HG03469 (cell line): ENCODE results near the gene PTPRK.

Source experiments
- ATAC-seq: cut with Tn5 transposase; IDR thresholded peaks from one replicate; pipeline ENCODE4 v1.9.1; 2021; ENCODE audit warnings: mild to moderate bottlenecking, moderate library complexity, moderate number of reproducible peaks; ENCODE audit not compliant: unreplicated experiment

The PTPRK gene

DNA sequence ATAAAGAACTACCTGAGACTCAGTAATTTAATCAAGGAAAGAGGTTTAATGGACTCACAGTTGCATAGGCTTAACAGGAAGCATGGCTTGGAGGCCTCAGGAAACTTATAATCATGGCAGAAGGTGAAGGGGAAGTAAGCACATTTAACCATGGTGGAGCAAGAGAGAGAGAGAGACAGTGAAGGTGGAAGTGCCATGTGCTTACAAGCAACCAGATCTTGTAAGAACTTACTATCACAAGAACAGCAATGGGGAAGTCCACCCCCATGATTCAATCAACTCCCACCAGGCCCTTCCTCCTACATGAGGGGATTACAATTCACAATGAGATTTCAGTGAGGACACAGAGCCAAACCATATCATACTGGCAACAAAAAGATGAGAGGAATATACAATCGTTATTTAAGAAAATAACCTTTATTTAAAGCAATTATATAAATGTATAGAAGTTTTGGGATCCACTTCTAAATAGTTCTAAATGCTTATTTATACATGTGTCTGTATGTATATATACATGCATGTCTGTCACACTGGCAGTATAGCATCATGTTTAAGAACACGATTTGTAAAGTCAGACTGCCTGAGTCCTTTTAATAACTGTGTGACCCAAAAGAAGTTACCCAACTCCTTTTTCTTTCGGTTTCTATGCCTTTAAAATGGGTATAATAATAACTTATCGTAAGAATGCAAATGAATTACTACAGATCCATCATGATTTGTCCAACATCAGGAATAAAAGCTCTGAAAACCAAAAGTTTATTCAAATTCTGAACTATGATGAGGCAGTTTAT lies 363.9 kb downstream of the PTPRK start:
- ATAC-seq = no peak

- no peak for ATAC-seq
These were observed 364.6 kb downstream of the PTPRK start for GRCh38 chr6:128155826-128156225.

GRCh38 chr6:128152551-128152950 lies 367.8 kb downstream of the PTPRK start:
- no peak for ATAC-seq

GRCh38 chr6:128150376-128150775 lies 370.0 kb downstream of the PTPRK start:
- no peak for ATAC-seq

GRCh38 chr6:128149796-128150195 lies 370.6 kb downstream of the PTPRK start:
- no peak for ATAC-seq

GRCh38 chr6:128144320-128144719 lies 376.1 kb downstream of the PTPRK start:
- ATAC-seq = no peak

DNA sequence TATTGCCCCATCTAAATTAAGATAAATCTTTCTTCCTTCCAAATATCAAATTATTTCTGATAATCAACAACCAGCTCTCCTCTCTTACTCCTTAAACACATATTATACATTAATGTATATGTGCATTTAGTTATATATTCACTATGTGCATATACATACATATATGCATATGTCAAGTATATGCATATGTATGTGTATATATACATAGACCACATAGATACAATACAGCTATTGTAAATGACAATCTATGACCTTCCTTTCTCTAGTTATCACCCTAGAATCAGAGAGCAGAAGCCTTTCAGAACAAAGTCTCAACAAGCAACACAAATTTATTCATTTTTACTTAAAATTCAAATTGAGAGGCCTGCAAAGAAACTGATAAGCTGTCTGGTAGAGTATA lies 378.5 kb downstream of the PTPRK start:
- ATAC-seq = no peak

- no peak for ATAC-seq
These were observed 380.9 kb downstream of the PTPRK start for GRCh38 chr6:128139519-128139918.

DNA sequence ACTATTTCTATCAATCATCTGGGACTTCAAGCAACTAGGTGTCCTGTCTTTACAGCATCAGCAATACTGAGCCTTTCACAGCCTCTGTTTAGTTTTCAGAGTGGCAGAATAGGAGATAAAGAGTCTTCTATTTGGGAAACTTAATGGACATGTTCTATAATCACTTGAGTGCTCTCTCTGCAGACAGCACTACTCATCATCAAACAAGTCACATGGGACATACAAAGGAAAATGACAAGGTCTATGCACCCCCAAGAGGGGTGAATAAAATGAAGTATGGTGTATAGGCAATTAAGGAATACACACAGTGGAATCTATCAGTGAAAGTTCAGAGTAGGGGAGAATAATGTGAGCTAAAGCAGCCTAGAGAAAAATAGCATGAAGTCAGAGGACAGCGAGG lies 381.7 kb downstream of the PTPRK start:
- ATAC-seq = no peak

DNA sequence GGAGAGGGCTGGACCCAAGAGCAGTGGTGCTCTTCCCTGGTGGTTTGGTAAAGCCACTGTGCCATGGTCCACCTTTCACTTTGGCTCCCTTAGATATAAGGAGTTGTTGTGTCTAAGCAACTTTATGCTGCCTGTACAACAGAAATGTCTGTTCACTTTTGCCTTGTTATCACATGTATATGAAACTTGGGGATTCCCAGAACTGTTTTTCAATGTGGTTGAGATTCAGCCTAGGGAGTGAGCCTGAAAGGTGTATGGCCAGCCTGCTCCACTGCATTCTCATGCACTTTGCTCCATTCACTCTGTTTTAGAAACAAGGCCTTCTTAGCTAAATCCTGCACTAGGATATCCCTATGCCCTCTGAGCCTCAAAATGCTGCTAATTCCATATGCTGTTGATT lies 385.1 kb downstream of the PTPRK start:
- no peak for ATAC-seq

DNA sequence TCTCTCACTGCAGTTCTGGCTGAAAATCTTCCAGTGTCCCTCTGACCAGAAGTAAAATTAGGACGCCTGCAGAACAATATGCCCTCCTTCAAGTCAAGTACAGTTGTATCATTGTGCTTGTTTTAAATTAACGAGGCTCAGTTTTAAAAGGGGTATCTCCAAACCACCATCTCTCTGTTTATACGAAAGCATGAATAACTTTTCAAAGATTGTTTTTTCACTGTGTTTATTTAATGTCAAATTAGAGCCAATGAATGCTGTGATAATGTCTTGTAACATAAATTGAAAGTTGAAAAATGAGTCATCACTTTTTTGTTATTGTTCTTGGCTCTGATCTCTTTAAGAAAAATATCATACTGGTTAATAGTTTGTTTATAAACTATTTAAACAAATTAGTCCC lies 388.8 kb downstream of the PTPRK start:
- ATAC-seq = no peak

DNA sequence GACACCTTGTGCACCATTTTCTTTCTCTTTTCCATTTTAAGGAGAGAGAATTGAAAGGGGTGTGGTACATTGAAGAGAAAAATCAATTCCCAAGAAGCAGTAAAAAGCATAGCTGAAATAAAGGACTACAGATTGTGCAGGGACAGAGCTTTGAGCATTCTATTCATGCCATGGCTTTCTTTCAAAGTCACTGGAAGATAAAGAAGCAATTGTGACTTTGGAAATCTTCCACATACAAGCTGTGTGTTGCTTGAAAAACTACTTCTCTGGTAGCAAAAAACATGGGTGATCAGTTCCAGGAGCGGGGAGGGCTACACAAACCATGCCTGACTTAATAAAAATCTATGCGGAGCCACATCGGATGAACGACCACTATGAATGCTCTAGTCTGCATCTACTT lies 389.4 kb downstream of the PTPRK start:
- no peak for ATAC-seq

GRCh38 chr6:128129679-128130078 lies 390.7 kb downstream of the PTPRK start:
- no peak for ATAC-seq

DNA sequence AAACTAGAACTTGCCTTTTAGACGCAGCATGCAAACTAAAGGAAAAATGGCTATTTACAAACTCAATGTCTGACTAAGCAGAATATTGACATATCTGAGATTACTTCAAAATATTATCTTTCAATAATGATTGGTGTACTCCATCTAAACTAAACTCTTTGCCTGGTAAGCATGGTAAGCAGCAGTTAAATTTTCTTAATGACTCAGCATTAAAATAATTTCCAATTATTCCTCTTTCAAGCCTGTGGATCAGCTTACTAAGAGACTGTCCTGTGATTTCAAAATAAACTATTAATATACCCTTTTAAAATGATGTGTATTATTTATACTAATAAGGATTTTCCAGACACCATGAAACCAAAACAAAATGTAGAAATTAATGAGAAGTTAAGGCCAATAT lies 392.7 kb downstream of the PTPRK start:
- no peak for ATAC-seq

DNA sequence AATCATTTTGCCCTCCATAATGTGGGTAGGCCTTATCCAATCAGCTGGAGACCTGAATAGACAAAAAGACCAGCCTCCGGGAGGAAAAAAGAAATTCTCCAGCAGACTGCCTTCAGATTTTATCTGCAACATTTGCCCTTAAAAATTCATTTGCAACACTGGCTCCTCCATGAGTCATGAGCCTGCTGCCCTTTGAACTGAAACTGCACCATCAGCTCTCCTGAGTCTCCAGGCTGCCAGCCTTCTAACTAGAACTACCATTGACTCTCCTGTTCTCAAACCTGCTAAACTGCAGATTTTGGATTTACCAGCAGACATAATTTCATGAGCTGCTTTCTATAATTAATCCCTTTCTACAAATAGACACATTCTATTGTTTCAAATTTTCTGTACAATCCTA lies 395.7 kb downstream of the PTPRK start:
- no peak for ATAC-seq

DNA sequence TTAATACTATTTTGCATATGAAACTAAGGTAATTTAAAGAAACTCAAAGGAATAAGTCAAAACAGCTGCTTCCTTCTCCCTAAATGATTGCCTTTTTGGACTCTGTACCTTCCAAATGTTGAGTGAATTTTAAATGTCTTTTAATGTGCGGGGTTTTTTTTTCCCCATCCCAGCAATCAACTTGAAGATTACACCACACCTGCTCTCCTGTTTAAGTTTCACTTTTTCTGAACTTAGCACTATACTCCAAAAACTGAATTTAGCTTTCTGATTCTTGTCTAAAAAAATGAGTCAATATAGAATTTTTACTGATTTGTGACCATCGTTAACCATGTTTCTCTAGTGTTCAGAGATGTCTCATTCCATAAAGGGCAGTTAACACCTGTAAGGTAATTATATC lies 398.8 kb downstream of the PTPRK start:
- ATAC-seq = no peak

DNA sequence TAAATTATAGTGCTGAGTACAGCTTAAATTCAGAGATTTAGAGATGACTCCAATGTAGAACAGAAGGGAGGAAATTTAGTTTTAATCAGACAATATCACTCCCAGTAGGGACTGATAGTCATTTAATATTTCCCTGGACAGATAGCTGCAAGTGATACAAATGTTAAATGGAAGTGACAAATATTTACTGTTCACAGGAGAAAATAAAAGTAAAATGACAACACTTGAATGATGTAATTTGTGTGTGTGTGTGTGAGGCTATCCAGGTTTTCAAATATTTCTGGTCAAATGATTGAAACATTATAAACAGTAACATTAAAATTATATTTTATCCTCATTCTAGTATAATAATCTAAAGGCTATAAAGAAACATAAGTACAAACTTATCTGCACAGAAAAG lies 399.2 kb downstream of the PTPRK start:
- no peak for ATAC-seq

- no peak for ATAC-seq
These were observed 402.0 kb downstream of the PTPRK start for GRCh38 chr6:128118401-128118800.

DNA sequence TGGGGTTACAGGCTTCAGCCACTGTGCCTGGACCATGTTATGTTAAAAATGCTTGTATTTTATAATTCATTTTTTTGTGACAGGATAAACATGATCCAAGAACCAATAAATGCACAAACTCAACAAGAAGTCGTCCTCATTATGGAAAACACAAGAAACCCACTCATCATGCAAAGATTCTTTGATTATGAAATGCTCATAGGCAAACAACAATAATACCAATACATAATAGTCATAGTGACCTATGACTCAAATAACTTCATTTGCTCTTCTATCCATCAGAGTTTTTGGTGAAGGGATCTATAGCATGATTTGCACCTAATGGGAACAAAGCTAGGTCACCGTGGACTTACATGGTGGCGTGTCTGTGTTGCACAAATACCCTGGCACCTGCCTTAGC lies 402.5 kb downstream of the PTPRK start:
- ATAC-seq = no peak

DNA sequence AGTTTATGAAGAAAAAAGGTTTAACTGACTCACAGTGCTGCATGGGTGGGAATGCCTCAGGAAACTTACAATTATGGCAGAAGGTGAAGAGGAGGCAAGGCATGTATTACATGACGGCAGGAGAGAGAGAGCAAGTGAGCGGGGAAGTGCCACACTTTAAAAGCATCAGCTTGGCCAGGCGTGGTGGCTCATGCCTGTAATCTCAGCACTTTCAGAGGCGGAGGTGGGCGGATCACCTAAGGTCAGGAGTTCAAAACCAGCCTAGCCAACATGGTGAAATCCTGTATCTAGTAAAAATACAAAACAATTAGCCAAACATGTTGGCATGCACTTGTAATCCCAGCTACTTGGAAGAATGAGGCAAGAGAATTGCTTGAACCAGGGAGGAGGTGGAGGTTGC lies 406.2 kb downstream of the PTPRK start:
- ATAC-seq = no peak

GRCh38 chr6:128112494-128112893 lies 407.9 kb downstream of the PTPRK start:
- ATAC-seq = no peak

DNA sequence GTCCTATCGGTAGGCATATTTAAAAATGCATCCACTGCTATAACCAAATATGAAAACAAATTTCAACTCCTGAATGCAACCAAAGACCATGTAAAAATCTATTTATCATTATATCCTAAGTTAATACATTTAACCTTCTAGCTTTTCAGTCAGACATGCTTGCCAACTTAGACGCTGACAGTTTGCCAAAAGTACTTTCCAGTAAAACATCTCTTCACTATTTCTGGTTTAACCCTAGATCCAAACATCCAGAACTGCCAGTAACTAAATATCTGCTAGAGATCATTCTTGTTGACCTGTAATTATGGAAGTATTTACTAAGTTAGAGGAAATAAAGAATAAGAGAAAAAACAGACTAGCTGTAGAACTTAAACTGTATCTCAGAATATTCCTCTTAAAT lies 409.3 kb downstream of the PTPRK start:
- no peak for ATAC-seq

DNA sequence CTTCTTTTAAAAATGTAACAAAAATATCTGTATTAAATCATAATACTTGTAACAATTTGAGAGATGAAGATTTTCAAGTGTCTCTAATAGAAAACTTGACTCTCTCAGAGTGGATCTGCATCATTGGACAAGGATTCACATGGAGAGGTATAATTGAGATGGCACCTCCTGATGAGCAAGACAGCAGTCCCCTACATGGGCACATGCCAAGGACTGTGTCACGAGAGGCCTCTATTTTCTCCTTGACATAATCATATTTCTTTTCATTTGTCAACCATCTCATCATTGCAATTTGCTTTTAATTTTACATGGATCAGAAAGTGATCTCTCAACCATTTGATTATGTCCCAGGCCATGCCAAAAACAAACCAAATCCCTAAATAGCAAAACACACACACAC lies 412.7 kb downstream of the PTPRK start:
- ATAC-seq = no peak
